Astrocyte of the cerebellum (primary cell): ENCODE results near the gene FKBP1A.
"Not testable (repeated sequence)": the region's sequence is repeated elsewhere in the genome, so short reads cannot be mapped to it uniquely, and the experiment has no call there.

Experiments used
- DNase-seq: peaks from one replicate; pipeline ENCODE4 v3.0.0-alpha.2; 2011; ENCODE audit warnings: low read depth
- H3K4me3 ChIP-seq: 2 replicates; pipeline ENCODE4 v1.5.1; 2011; ENCODE audit warnings: mild to moderate bottlenecking, low read depth, low read length, moderate library complexity
- CTCF ChIP-seq: IDR thresholded peaks from 2 replicates; pipeline ENCODE4 v1.5.1; 2012; ENCODE audit warnings: low read length, low read depth, moderate library complexity, mild to moderate bottlenecking; ENCODE audit errors: missing control alignments
- in situ Hi-C: cut with HindIII; loops from 2 replicates; pipeline ENCODE4 v1.10.0; 2017; ENCODE audit warnings: low sequenced_read_pairs

FKBP1A gene

DNA sequence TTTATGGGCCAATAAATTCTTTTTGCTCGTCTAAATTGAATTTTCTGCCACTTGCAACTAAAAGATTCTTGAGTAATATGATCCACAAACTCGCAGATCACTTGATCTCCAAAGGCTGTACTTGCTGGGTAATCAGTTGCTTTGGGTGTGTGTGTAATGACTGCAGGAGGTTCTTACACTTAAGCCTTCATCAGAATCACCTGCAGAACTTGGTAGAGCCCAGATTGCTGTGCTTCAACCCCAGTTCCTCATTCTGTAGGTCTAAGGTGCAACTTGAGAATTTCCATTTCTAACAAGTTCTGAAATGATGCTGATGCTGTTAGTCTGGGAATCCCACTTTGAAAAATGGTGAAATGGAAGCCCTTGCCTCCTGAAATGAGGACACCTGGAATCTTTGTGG, 12.9 kb upstream of the FKBP1A start:
- DNase-seq = no peak
- TF ChIP-seq CTCF = no peak
- in situ Hi-C loops = no loop called here
- no peak overlapping the region for H3K4me3 ChIP-seq

DNA sequence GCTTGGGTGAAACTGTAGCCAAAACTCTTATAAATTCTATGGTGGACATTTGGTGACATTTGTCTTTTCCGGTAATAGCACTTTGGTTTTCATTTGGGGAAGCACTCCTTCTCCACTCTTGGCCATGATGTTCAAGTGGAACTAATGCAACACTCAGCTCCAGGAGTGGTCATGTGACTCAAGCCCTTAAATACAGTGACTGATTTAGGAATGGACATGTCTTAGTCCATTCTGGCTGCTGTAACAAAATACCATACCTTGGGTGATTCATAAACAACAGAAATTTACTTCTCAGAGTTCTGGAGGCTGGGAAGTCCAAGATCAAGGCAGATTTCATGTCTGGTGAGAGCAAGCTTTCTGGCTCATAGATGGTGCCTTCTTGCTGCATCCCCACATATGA, 10.8 kb upstream of the FKBP1A start:
- H3K4me3 ChIP-seq = no peak overlapping the region
- no peak for TF ChIP-seq CTCF
- in situ Hi-C loops = no loop called here
- DNase-seq = no peak

DNA sequence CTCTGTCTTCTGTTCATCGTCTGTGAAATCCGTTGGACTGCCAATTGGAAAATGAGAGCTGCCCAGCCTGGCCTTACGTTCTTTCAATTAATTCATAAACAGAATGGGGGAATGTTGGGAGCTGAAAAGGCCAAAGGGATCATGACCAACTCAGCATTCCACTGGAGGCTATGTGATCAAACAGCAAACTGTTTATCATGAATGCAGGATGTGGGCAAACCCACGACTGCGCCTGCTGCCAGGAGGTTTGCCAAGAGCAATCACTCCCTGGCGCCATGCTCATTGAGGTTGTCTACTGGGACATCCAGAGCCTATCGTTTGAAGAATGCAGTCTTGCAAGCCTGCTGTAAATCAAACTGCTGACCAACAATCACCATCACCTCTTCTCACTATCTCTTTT, 9.3 kb upstream of the FKBP1A start:
- in situ Hi-C loops = no loop called here
- TF ChIP-seq CTCF = no peak
- H3K4me3 ChIP-seq = no peak overlapping the region
- DNase-seq = no peak

DNA sequence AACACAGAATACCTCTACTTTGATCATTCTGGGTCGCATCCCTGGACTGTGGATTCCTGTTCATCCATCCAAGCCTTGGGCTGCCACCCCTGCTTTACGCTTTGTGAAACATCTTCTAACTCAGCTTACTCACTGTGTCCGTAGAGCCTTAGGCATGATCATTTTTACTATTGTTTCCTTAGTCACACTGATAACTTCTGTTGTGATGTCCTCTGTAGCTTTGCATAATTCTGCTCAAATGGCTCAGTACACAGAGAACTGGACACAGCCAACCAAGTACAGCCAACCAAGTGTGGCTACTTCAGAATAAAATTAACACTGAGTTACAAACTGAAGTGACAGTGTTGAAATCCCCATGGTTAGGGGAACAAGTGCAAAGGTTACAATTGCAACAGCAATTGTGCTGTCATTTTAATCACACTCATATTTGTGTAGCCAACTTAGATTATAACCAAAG, 8.6 kb upstream of the FKBP1A start:
- DNase-seq = no peak
- in situ Hi-C loops = no loop called here
- no peak overlapping the region for H3K4me3 ChIP-seq
- TF ChIP-seq CTCF = no peak

GRCh38 chr20:1399678-1400366, 7.0 kb upstream of the FKBP1A start:
- DNase-seq, H3K4me3 ChIP-seq, in situ Hi-C loops: not testable (repeated sequence)

- H3K4me3 ChIP-seq, in situ Hi-C loops, DNase-seq: not testable (repeated sequence)
These were observed 5.3 kb upstream of the FKBP1A start for GRCh38 chr20:1398185-1398584.

- H3K4me3 ChIP-seq = no peak overlapping the region
- no peak for TF ChIP-seq CTCF
- DNase-seq = no peak
- in situ Hi-C loops = no loop called here
These were observed 4.9 kb upstream of the FKBP1A start for GRCh38 chr20:1397710-1398109.

DNA sequence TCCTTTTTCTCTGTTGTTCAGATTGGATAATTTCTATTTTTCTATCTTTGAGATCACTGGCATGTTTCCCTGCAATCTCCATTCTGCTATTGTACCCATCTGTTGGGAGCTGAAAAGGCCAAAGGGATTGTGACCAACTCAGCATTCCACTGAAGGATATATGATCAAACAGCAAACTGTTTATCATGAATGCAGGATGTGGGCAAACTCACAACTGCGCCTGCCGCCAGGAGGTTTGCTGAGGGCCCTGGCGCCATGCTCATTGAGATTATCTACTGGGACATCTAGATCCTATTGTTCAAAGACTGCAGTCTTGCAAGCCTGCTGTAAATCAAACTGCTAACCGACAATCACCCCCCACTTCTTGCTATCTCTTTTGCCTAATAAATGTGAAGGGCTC, 3.8 kb upstream of the FKBP1A start:
- H3K4me3 ChIP-seq = no peak overlapping the region
- in situ Hi-C loops = no loop called here
- DNase-seq = no peak
- no peak for TF ChIP-seq CTCF
